Measurements from ENCODE around the gene SHISA3.

DNA sequence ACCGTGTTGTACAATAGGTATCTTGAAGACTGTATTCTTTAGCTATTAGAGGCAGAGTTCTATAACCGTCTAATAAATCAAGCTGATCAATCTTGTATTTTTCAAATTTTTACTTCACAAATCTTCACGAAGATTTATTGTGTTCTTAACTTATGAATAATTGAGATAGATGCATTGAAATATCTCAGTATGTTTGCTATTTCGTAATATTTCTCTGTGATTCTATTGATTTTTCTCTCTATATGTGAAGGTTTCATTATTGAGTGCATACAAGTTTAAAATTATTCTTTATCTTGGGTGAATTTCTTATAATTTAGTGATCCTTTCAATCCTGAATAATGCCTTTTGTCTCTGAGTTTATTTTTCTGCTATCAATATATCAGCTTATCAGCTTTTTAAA, 19.8 kb upstream of the SHISA3 start:
- TF ChIP-seq NRF1 (IDR thresholded peaks at IDR 0.05; ENCODE audit: low read depth, low read length) (no peak), TEAD4 (IDR thresholded peaks at IDR 0.05; ENCODE audit: low read depth, low read length) (no peak), MAFK (IDR thresholded peaks at IDR 0.05; ENCODE audit: low read depth, low read length) (no peak), CEBPB (IDR thresholded peaks at IDR 0.05; ENCODE audit: low read depth, low read length) (no peak), SIX5 (IDR thresholded peaks at IDR 0.05; ENCODE audit: low read depth, low read length) (no peak), EZH2 (IDR thresholded peaks at IDR 0.05; ENCODE audit: low read depth, low read length, severe bottlenecking) (no peak)
